CD8-positive, alpha-beta memory T cell (primary cell): ENCODE data around the gene SMIM24. TPM values are rescaled to one million over a fixed set of nuclear protein-coding genes. Genes with fewer than 3 reads are reported as not detected.
"Not testable (repeated sequence)": the region's sequence is repeated elsewhere in the genome, so short reads cannot be mapped to it uniquely, and the experiment has no call there.

Source experiments
- CTCF ChIA-PET: fragments of 350-600 bp; sonication (Branson Sonifier 250); formaldehyde crosslinking; loops from one replicate; lab custom pipeline; 2021; ENCODE audit warnings: antibody characterized with exemption; lab: Charles Lee
- POLR2A ChIA-PET: fragments of 350-600 bp; sonication (Branson Sonifier 250); formaldehyde crosslinking; loops from one replicate; lab custom pipeline; 2021; ENCODE audit warnings: antibody characterized with exemption; lab: Charles Lee
- DNase-seq, 5 donors: peaks; one replicate each; pipeline versions ENCODE4 v3.0.0 to v3.0.0-alpha.2; 2020 to 2022; ENCODE audit warnings: mixed read lengths in 1 of 5
- H3K27ac ChIP-seq: one replicate; pipeline ENCODE4 v1.7.0; 2013; ENCODE audit warnings: low read depth, mild to moderate bottlenecking, low read length, moderate library complexity
- H3K27me3 ChIP-seq: 2 replicates; pipeline ENCODE4 v1.7.0; 2013; ENCODE audit warnings: low read length, mild to moderate bottlenecking; ENCODE audit not compliant: insufficient read depth, poor library complexity, severe bottlenecking
- H3K36me3 ChIP-seq: 2 replicates; pipeline ENCODE4 v1.7.0; 2013; ENCODE audit warnings: mild to moderate bottlenecking, low read length, moderate library complexity; ENCODE audit not compliant: insufficient read depth
- H3K4me1 ChIP-seq: 2 replicates; pipeline ENCODE4 v1.7.0; 2013; ENCODE audit warnings: mild to moderate bottlenecking, low read length, moderate library complexity; ENCODE audit not compliant: insufficient read depth
- H3K4me3 ChIP-seq: 2 replicates; pipeline ENCODE4 v1.7.0; 2013; ENCODE audit warnings: mild to moderate bottlenecking, low read length
- H3K9me3 ChIP-seq: 2 replicates; pipeline ENCODE4 v1.7.0; 2013; ENCODE audit warnings: mild to moderate bottlenecking, low read length
- H3K27ac Mint-ChIP-seq, 8 donors: one replicate each; pipeline ENCODE4 v1.8.0; 2020 to 2021; ENCODE audit warnings: mixed read lengths in 8 of 8, mild to moderate bottlenecking in 6 of 8, inconsistent platforms in 3 of 8, moderate library complexity in 3 of 8
- H3K27me3 Mint-ChIP-seq, 2 donors: one replicate each; pipeline ENCODE4 v1.8.0; 2020 to 2021; ENCODE audit warnings: mixed read lengths in 2 of 2, mild to moderate bottlenecking in 1 of 2, moderate library complexity in 1 of 2
- H3K36me3 Mint-ChIP-seq, 3 donors: one replicate each; pipeline ENCODE4 v1.8.0; 2020 to 2021; ENCODE audit warnings: mixed read lengths in 3 of 3, inconsistent platforms in 1 of 3, mild to moderate bottlenecking in 1 of 3
- H3K4me1 Mint-ChIP-seq, 3 donors: one replicate each; pipeline ENCODE4 v1.8.0; 2020 to 2021; ENCODE audit warnings: mixed read lengths in 3 of 3, inconsistent platforms in 1 of 3, mild to moderate bottlenecking in 1 of 3
- H3K4me3 Mint-ChIP-seq, 7 donors: one replicate each; pipeline ENCODE4 v1.8.0; 2020 to 2021; ENCODE audit warnings: mixed read lengths in 7 of 7, mild to moderate bottlenecking in 6 of 7, moderate library complexity in 4 of 7, inconsistent platforms in 2 of 7
- H3K9me3 Mint-ChIP-seq, 5 donors: one replicate each; pipeline ENCODE4 v1.8.0; 2020 to 2022; ENCODE audit warnings: mixed read lengths in 5 of 5, mild to moderate bottlenecking in 3 of 5, moderate library complexity in 2 of 5, inconsistent platforms in 1 of 5
- polyA plus RNA-seq: library from polyadenylated mRNA; unstranded; fragments of 300-500 nt; fragmentation: Illumina TruSeq; gene quantifications from one replicate; pipeline ENCODE4 v1.2.3, GENCODE V29; 2021
- total RNA-seq, 2 experiments: library from RNA; stranded (reverse); gene quantifications; one replicate each; pipeline ENCODE4 v1.2.3, GENCODE V29; 2021

Gene SMIM24
- total and polyA plus RNA-seq, 3 experiments from 2014 or later = 0.66 TPM; not detected in 2

DNA sequence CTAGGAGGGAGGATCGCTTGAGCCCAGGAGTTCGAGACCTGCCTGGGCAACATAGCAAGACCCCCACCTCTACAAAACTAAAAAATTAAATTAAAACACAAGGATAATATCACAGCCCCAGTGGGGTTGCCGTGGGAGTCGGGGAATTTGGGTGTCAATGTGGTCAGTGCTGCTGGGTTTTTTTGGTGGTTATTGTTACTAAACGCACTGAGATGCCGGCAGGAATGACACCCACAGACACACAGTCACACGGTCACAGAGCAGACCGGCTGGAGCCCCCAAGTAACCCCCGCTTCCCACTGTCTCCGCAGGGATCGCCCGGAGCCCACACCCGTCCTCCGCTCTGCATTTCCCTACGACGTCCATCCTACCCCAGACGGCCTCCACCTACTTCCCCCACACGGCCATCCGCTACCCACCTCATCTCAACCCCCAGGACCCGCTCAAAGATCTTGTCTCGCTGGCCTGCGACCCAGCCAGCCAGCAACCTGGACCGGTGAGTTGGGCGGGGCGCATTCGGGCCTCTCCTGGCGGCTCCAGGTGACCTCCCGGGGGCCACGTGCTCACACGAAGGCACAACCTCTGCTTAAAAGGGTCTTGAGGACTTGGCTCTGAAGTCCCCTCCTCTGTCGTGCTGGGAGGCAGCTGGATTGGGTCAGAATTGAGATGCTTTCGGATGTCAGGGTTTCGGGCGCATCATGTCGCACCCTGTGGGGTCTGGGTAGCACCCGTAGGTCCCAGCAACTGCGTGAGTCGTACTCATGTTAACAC is 28.0 kb downstream of the SMIM24 start:
- DNase-seq = no peak
- ChIA-PET CTCF (no interaction called here), POLR2A (no interaction called here)
- H3K27ac Mint-ChIP-seq = no peak overlapping the region
- no peaks in the 10 kb centered on the region for H3K4me1 Mint-ChIP-seq
- no peak overlapping the region for H3K4me3 Mint-ChIP-seq
- no peaks in the 10 kb centered on the region for H3K9me3 ChIP-seq
- no peaks in the 10 kb centered on the region for H3K4me1 ChIP-seq
- no peak overlapping the region for H3K4me3 ChIP-seq
- peaks cover 9% of the 10 kb centered on the region for H3K36me3 ChIP-seq
- H3K27me3 Mint-ChIP-seq = no peaks in the 10 kb centered on the region
- H3K27ac ChIP-seq = no peak overlapping the region
- H3K27me3 ChIP-seq = no peaks in the 10 kb centered on the region
- H3K36me3 Mint-ChIP-seq = peaks cover 3 to 41% (median 3%) of the 10 kb centered on the region in 3 donors
- H3K9me3 Mint-ChIP-seq = no peaks in the 10 kb centered on the region

DNA sequence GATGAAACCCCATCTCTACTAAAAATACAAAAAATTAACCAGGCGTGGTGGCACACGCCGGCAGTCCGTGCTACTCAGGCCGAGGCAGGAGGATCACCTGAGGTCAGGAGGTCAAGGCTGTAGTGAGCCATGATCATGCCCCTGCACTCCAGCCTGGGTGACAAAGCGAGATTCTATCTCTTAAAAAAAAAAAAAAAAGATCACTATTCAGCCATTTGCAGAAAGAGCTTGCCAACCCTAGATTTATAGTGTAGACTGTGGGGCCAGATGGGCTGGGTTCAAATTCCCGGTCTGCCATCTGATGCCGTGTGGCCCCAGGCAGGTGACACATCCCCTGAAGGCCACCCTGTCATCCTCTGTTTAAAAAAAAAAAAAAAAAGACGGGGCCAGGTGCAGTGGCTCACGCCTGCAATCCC is 28.9 kb downstream of the SMIM24 start:
- Histone ChIP-seq H3K4me3 (no peak overlapping the region), H3K27me3 (no peaks in the 10 kb centered on the region), H3K4me1 (no peaks in the 10 kb centered on the region), H3K9me3 (no peaks in the 10 kb centered on the region), H3K27ac (no peak overlapping the region), H3K36me3 (peaks cover 9% of the 10 kb centered on the region)
- H3K27me3 Mint-ChIP-seq = no peaks in the 10 kb centered on the region
- H3K4me1 Mint-ChIP-seq = no peaks in the 10 kb centered on the region
- POLR2A ChIA-PET = no interaction called here
- no peaks in the 10 kb centered on the region for H3K9me3 Mint-ChIP-seq
- H3K4me3 Mint-ChIP-seq = no peak overlapping the region
- CTCF ChIA-PET = no interaction called here
- no peak for DNase-seq
- no peak overlapping the region for H3K27ac Mint-ChIP-seq
- peaks cover 3 to 41% (median 3%) of the 10 kb centered on the region in 3 donors for H3K36me3 Mint-ChIP-seq

DNA sequence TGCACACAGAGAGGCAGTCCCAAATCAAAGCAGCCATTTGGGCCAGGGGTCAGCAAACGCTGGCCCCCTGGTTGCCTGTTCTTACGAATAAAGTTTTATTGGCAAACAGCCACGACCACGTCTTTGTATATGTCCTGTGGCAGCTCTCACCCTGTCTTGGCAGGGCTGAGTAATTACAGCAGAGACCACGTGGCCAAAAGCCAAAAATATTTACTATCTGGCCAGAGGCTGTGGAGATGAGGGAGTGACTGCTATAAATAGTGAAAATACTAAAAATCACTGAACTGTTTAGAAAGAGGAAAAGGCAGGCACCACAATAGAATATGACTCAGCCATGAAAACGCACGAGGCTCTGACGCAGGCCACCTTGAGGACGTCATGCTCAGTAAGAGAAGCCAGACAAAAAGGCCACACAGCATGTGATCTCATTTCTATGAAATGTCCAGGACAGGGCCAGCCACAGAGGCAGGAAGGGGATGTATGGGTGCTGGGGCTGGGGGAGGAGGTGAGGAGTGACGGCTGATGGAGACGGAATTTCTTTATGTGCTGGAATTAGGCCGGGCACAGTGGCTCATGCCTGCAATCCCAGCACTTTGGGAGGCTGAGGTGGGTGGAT is 29.4 kb downstream of the SMIM24 start:
- Histone ChIP-seq H3K4me3 (no peak overlapping the region), H3K27me3 (no peaks in the 10 kb centered on the region), H3K36me3 (peaks cover 9% of the 10 kb centered on the region), H3K9me3 (no peaks in the 10 kb centered on the region), H3K4me1 (no peaks in the 10 kb centered on the region), H3K27ac (no peak overlapping the region)
- Mint-ChIP-seq H3K36me3 (peaks cover 3 to 44% (median 3%) of the 10 kb centered on the region in 3 donors), H3K4me3 (no peak overlapping the region), H3K27ac (peak overlapping the region in 2 of 8 donors; percentile 28 to 43), H3K27me3 (no peaks in the 10 kb centered on the region), H3K4me1 (no peaks in the 10 kb centered on the region), H3K9me3 (no peaks in the 10 kb centered on the region)
- DNase-seq = no peak
- POLR2A ChIA-PET = interaction anchor here (0.7 kb wide), 1 partner anchor 86 kb away, joined by 3 read pairs; no protein-coding TSS in a partner anchor
- CTCF ChIA-PET = no interaction called here

DNA sequence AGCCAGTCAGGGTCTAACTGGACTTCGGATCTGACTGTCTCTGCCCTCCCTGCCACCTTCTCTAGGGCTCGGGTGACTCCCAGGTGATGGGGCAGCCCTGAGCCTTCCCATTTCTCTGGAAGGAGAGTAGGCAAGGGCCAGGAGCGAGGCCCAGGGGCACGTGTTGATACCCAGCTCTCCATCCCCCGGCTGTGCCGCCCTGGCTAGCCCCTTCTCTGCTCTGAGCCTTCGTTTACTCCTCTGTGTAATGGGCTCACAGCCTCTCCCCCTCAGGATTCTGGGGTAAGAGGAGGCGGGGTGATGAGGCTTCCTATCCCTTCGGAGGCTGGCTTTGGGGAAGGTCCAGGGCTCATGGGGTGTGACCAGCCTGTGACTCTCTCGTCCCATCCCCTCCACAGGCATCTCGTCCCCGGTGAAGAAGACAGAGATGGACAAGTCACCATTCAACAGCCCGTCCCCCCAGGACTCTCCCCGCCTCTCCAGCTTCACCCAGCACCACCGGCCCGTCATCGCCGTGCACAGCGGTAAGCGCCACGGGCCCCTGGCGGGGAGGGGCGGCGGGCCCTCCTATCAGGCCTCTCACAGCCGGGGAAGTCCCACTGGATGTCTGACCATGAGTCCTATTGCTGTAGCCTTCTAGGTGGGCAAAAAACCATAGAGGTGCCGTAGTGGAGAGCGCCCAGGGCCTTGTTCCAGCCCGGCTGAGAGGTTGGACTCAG is 31.6 kb downstream of the SMIM24 start:
- CTCF ChIA-PET = no interaction called here
- no peaks in the 10 kb centered on the region for H3K4me1 Mint-ChIP-seq
- POLR2A ChIA-PET = interaction anchor here (0.6 kb wide), 1 partner anchor 10 kb away, joined by 6 read pairs; no protein-coding TSS in a partner anchor
- peak overlapping the region in 1 of 8 donors; percentile 75 for H3K27ac Mint-ChIP-seq
- peaks cover 3 to 36% (median 3%) of the 10 kb centered on the region in 3 donors for H3K36me3 Mint-ChIP-seq
- no peak overlapping the region for H3K4me3 Mint-ChIP-seq
- DNase-seq = no peak
- H3K27ac ChIP-seq = no peak overlapping the region
- H3K4me1 ChIP-seq = no peaks in the 10 kb centered on the region
- no peaks in the 10 kb centered on the region for H3K9me3 ChIP-seq
- H3K27me3 Mint-ChIP-seq = no peaks in the 10 kb centered on the region
- no peak overlapping the region for H3K4me3 ChIP-seq
- H3K9me3 Mint-ChIP-seq = no peaks in the 10 kb centered on the region
- H3K36me3 ChIP-seq = peaks cover 5% of the 10 kb centered on the region
- H3K27me3 ChIP-seq = no peaks in the 10 kb centered on the region

DNA sequence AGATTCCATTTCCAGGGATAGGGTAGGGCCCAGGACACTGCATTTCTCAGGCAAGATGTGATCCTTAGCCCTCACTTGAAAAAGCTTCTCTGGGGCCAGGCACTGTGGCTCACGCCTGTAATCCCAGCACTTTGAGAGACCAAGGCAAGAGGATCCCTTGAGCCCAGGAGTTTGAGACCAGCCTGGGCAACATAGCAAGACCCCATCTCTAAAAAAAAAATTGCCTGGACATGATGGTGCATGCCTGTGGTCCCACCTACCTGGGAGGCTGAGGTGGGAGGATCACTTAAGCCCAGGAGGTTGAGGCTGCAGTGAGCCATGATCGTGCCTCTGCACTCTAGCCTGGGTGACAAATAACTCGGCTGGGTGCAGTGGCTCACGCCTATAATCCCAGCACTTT is 33.7 kb downstream of the SMIM24 start:
- H3K4me1 Mint-ChIP-seq, H3K4me3 Mint-ChIP-seq, H3K27me3 Mint-ChIP-seq, H3K27me3 ChIP-seq, H3K4me3 ChIP-seq, H3K27ac Mint-ChIP-seq, H3K9me3 Mint-ChIP-seq, DNase-seq, H3K27ac ChIP-seq, POLR2A ChIA-PET, H3K36me3 ChIP-seq, H3K4me1 ChIP-seq, H3K9me3 ChIP-seq: not testable (repeated sequence)
- CTCF ChIA-PET = interaction anchor here (0.6 to 1.7 kb wide), 2 partner anchors 17 to 252 kb away, joined by 4 read pairs; no protein-coding TSS in a partner anchor
- H3K36me3 Mint-ChIP-seq = peaks cover 3 to 23% (median 3%) of the 10 kb centered on the region in 3 donors

DNA sequence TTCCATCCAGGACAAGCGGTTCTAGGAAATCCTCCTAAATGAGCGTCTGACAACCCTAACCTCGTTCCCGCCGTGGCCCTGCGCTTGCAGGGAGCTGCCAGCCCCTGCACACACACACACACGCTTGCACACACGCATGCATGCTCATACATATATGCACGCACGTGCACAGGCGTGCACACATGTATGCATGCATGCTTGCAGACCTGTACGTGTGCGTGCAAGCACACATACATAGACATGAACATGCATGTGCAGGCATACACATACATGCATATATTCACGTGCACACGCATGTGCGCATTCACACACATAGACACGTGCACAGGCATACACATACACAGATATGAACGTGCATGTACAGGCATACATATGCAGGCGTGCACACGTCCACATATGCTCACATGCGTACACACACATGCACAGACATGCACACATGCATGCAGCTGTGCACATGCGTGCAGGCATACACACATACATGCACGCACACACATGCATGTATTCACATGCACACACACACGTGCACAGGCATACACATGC is 35.6 kb downstream of the SMIM24 start:
- ChIA-PET CTCF (interaction anchor here (0.5 kb wide), 1 partner anchor 35 kb away, joined by 3 read pairs; no protein-coding TSS in a partner anchor), POLR2A (no interaction called here)
- no peaks in the 10 kb centered on the region for H3K9me3 Mint-ChIP-seq
- Histone ChIP-seq H3K9me3 (no peaks in the 10 kb centered on the region), H3K4me1 (no peaks in the 10 kb centered on the region), H3K4me3 (no peak overlapping the region), H3K36me3 (no peaks in the 10 kb centered on the region), H3K27ac (no peak overlapping the region), H3K27me3 (no peaks in the 10 kb centered on the region)
- peaks cover 0 to 15% (median 0%) of the 10 kb centered on the region in 3 donors for H3K36me3 Mint-ChIP-seq
- H3K27me3 Mint-ChIP-seq = no peaks in the 10 kb centered on the region
- peak overlapping the region in 1 of 8 donors; percentile 29 for H3K27ac Mint-ChIP-seq
- H3K4me3 Mint-ChIP-seq = no peak overlapping the region
- peaks cover 0 to 4% (median 0%) of the 10 kb centered on the region in 3 donors for H3K4me1 Mint-ChIP-seq
- DNase-seq = no peak

DNA sequence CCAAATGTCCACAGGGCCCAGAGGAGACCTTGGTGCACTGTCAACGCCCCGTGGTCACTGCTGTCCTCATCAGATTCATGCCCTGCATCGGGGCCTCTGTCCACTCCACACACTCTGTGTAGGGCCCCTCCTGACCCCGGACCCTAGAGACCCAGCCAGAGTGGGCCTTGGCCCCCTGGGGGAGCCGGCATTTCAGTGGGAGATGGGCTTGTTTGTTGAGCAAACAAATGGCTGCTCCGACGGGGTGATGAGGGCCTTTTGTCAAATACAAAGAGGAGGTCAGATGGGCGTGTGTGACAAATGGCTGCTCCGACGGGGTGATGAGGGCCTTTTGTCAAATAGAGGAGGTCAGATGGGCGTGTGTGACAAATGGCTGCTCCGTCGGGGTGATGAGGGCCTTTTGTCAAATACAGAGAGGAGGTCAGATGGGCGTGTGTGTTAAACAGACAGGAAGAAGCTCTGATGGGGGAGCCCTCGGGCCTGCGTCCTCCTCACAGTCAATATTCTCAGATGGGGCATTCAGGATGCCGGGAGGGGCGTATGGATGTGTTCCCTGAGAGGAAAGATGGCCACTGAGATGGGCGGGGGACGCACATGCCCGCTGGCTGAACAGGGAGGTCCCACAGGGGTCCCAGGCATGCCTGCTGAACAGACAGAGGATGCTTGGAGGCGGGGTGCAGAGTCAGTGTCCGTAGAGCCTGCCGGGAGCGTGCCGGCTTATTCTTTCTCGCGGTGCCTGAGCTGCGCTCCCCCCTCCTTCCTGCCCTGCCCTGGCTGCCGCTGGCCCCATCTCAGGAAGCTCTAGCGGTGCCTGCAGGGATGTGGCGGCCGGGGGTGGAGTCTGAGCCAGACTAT is 36.3 kb downstream of the SMIM24 start:
- H3K27ac Mint-ChIP-seq = no peak overlapping the region
- Histone ChIP-seq H3K4me1 (no peaks in the 10 kb centered on the region), H3K9me3 (no peaks in the 10 kb centered on the region), H3K27me3 (no peaks in the 10 kb centered on the region), H3K27ac (no peak overlapping the region), H3K36me3 (no peaks in the 10 kb centered on the region), H3K4me3 (no peak overlapping the region)
- POLR2A ChIA-PET = no interaction called here
- peaks cover 0 to 13% (median 0%) of the 10 kb centered on the region in 3 donors for H3K36me3 Mint-ChIP-seq
- CTCF ChIA-PET = no interaction called here
- H3K4me3 Mint-ChIP-seq = no peak overlapping the region
- H3K27me3 Mint-ChIP-seq = no peaks in the 10 kb centered on the region
- peaks cover 0 to 4% (median 0%) of the 10 kb centered on the region in 3 donors for H3K4me1 Mint-ChIP-seq
- no peak for DNase-seq
- no peaks in the 10 kb centered on the region for H3K9me3 Mint-ChIP-seq
